HS-5 (cell line): ENCODE measurements around the gene EIF3I.
A peak's percentile ranks its signal among the peaks of the same experiment; 100 is the strongest.

Experiments used
- DNase-seq: peaks from one replicate; pipeline ENCODE4 v3.0.0-alpha.2; 2012; ENCODE audit warnings: low read depth

Gene EIF3I

GRCh38 chr1:32221980-32222755 is at the start of gene EIF3I, which contains the start of gene TMEM234:
EIF3I (plus strand) TSS chr1:32222407; CDS start chr1:32222442, 35 bp downstream.
TMEM234 (minus strand) TSS chr1:32222353; CDS start chr1:32222322, 31 bp downstream.
- DNase-seq, result no peak

DNA sequence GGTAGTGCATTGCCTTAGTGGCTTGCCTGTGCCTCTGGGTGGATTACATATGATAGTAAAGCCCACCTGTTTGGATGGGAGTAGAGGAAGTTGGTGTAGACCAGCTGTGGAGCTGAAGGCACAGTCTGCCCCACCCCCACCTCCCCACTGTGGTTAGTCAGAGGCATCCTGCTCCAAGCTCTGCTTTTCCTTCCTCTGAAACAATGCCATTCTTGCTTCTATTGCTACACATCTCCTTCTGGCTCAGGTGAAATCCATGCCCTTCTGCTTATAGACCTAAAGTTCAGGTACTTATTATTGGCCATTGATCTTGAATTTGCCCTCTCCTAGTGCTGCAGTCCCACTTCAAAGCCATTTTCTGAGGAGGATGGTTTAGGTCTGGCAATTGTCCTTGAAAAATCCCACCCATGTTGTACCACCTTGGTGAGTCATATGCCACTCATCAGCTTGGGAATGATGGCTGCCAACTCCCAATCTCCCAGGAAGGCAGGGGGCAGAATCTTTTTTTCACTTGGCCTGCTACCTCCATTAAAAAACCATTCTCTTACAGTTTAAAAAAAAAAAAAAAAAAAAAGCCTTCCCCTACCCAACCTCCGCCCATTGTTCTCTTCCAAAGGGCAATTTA is 49.5 kb upstream of the EIF3I start:
- DNase-seq, result no peak

DNA sequence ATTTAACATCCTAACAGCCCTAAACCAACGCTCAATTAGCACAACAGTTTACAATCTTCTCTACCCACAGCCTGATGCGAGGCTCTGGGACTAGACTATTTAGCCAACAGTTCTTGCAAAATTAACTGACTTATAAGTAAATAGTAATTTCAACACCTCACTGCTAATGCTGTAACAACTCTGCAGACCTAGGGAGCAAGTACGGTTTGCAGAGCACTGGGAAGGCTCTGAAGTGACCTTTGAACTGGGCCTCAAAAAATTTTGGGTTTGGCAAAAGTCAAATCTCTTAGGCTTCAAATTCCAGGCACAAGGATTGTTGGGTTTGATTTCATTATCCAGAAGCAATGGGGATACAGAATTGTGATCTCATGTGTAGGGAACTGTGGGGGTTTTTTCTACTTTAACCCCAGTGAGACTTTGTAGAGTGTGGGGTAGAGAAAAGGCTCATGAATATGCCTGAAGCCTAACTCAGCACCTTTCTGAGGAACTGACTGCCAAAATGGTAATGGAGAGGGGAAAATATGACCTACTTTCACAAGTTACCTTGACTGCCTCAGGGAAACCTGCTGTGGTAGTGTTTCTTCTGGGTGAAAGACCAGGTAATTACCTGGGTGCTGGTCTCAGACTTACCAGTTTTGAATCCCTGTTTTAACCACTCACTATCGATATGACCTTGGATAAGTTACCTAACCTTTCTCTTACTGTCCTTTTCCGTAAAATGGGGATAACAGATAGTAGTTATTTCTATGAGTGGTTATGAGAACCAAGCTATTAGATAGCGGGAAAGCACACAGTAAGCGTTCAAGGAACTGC is 43.6 kb upstream of the EIF3I start:
- DNase-seq, result no peak

- no peak for DNase-seq
Observed at GRCh38 chr1:32179193-32179442, 43.1 kb upstream of the EIF3I start.

DNA sequence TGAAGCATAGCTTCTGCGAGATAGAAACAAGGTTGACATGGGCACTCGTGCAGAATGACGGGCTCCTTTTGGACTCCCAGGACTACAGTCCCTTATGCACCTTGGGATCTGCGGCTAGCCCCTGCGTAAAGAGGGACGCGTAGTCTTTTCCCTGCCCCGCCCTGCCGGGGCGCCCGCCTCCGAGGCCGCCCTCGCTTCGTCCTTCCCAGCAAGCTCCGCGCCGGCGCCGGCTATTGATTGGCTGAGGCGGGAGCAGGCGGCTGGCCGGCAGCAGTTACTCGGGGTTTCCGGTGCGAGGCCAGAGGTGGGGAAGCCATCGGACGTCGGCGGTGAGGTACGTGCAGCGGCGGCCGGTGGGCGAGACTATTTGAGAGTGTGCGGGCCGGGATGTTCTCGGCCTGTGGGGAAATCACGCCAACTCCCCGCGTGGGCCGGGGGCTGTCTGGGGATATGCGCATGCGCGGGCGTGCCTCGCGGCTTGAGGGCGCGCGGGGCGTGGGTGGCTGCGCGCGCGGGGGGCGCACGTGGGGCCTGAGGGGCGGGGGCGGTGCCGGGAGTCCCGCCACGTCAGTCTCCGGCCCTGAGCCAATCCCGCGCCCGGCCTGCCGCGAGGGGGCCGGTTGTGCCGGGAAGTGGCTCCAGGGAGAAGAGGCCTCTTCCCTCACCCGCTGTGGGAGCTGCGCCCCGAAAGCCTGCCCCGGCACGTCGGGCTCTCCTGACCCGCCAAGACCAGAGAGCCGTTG is 42.6 kb upstream of the EIF3I start, which contains the start of gene TXLNA:
TXLNA (plus strand) TSS at position 233 of the 743 bp plus-strand sequence. CDS start 671 bp downstream, outside the sequence.
- DNase-seq, result peak; percentile 77

- DNase-seq, result no peak
Observed at GRCh38 chr1:32180186-32181060, 41.8 kb upstream of the EIF3I start.

DNA sequence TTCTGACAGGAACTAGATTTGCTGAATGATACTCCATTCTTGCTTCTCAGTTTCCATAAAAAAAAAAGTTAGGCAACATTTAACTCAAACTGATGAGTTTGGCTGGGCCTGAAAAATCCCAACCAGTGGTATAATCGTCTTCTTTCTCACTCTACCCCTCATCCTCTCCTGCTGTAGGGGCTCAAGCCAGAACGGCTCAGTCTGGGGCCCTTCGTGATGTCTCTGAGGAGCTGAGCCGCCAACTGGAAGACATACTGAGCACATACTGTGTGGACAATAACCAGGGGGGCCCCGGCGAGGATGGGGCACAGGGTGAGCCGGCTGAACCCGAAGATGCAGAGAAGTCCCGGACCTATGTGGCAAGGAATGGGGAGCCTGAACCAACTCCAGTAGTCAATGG is 41.1 kb upstream of the EIF3I start:
- DNase-seq, result no peak

GRCh38 chr1:32181563-32181962 is 40.6 kb upstream of the EIF3I start:
- DNase-seq, result no peak

- DNase-seq, result no peak
Observed at GRCh38 chr1:32182060-32182459, 40.1 kb upstream of the EIF3I start.

GRCh38 chr1:32184650-32185049 is 37.6 kb upstream of the EIF3I start:
- DNase-seq, result no peak

DNA sequence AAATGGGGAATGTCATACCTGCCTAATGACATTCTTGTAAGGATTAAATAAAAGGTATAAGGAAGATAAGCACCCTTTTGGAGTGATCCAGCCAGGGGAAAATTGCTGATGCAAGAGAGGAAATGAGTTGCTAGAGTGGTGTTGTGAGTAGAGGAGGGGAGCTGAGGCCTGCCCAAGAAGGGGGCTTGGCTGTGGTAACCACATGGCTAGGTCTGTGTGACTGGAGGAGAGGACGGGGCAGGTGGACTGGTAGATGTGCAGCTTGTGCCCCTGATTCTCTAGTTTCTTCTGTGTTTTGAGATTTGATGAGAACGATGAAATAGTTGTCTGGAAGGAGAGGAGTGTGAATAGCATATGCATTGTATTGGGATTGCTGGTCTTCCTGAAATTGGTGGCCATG is 36.1 kb upstream of the EIF3I start:
- no peak for DNase-seq

DNA sequence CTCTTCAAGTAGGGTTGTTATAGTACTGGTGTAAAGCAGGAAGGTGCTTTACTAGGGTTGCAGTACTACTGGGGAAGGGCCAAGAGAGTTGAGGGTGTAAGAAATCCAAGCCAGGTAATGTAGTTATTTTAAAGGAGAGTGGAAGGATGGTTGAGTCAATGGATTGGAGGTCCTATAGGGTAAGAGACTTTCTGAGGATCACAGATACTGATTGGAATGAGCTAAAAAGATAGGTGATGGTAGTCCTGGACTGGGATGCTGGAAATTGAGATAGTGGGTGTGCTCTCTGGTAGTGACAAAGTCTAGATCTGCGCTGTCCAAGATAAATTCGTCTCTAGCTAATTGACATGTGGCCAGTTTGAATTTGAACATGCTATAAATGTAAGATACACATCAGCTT is 35.7 kb upstream of the EIF3I start:
- no peak for DNase-seq

GRCh38 chr1:32187850-32188249 is 34.4 kb upstream of the EIF3I start:
- DNase-seq, result no peak

DNA sequence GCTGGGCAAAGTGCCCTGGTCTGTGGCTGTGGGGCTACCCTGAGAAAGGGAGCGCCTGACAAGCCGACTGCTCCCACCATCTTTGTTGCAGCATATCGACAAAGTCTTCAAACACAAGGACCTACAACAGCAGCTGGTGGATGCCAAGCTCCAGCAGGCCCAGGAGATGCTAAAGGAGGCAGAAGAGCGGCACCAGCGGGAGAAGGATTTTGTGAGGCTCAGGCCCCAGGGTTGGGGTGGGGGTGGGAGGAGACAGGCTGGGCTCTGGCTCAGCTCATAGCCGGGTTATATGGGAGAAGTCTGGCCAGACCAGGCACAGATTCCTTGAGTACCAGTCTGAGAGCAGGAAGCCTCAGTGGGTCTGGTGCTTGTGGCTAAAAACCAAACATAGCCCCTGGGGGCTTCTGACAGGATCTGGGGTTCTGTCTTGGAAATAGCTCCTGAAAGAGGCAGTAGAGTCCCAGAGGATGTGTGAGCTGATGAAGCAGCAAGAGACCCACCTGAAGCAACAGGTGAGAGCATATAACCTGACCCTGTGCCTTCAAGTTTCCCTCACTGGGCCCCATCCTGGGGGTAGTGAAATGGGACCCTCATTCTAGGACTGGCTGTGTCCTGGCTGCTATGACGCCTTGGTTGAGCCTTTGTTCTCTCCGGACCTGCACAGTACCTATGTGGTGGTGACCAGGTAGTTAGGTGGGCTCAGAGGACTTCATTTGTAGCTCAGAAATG is 29.8 kb upstream of the EIF3I start:
- no peak for DNase-seq

DNA sequence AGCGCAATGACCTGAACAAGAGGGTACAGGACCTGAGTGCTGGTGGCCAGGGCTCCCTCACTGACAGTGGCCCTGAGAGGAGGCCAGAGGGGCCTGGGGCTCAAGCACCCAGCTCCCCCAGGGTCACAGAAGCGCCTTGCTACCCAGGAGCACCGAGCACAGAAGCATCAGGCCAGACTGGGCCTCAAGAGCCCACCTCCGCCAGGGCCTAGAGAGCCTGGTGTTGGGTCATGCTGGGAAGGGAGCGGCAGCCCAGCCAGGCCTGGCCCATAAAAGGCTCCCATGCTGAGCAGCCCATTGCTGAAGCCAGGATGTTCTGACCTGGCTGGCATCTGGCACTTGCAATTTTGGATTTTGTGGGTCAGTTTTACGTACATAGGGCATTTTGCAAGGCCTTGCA is 27.2 kb upstream of the EIF3I start:
- no peak for DNase-seq

DNA sequence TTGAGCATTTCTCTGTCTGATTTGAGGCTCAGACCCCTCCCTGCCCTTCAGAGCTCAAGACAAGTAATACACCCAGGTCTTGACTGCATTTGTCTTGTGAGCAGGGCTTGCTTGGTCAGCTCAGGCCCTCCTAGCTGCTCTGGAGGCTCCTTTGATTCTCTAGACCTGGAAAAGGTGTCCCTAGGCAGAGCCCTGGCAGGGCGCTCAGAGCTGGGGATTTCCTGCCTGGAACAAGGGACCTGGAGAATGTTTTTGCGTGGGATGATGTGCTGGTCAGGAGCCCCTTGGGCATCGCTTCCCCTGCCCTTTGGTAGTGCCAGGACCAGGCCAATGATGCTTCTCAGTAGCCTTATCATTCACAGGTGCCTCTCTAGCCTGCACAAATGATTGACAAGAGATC is 26.7 kb upstream of the EIF3I start:
- no peak for DNase-seq

DNA sequence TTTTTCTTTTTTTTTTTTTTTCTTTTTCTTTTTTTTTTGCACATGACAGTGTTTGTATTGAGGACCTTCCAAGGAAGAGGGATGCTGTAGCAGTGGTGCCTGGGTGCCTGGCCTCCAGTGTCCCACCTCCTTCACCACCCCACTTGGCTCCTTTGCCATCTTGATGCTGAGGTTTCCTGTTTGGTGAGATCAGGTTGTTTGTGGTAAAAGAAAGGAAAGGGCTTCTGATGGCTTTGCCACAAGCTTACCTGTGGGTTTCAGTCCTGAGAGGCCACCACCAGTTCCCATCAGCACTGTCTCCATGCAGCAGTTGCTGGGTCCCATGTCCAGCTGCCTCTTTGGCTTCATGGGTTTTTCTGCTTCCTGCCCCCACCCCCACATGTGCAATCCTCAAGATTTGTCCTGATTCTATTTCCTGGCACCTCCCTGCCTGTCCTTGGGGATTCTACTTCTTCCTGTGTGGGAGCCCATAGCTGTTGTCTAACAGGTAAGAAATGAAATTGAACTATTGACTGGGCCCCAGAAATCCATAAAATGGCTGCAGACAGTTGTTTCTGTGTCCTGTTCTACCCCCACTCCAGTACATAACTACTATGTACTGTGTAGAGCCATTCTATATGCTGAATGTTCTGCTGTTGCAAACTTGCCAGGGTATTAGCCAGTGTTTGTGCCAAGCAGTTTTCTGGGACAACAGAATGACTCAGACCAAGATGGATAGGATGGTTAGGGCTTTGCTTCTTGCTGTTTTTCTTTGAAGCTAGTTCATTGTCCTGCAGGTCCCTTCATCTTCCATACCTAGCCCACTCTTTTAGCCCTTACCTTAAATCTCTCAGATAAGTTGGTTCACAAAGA is 26.0 kb upstream of the EIF3I start:
- DNase-seq, result no peak

DNA sequence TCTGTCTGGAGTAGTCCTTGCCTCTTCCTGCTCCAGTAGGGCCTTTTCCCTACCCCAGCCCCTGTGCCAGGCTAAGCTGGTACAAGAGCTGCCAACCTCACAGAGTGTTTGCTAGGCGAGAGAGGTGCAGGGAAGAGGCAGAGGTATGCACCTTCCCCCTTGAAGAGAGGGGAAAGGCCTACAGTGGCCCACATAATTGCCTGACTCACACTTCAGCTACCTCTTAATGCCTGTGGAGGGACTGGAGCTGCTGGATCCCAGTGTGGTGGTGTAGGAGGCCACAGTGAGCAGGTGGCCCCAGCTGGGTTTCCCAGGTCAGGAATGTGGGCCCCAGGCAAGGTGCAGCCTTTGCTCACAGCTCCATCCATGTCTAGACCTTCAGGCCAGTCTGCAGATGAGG is 25.1 kb upstream of the EIF3I start:
- DNase-seq, result no peak

DNA sequence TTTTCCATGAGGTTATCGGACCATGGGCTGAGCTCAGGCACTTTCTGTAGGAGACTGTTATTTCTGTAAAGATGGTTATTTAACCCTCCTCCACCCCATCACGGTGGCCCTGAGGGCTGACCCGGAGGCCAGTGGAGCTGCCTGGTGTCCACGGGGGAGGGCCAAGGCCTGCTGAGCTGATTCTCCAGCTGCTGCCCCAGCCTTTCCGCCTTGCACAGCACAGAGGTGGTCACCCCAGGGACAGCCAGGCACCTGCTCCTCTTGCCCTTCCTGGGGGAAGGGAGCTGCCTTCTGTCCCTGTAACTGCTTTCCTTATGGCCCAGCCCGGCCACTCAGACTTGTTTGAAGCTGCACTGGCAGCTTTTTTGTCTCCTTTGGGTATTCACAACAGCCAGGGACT is 24.4 kb upstream of the EIF3I start:
- DNase-seq, result no peak
